B cell (primary cell): ENCODE data around the gene SIRPB2.

ENCODE experiments used
- CTCF ChIP-seq: fragments of 200-600 bp; IDR thresholded peaks from one replicate; pipeline ENCODE4 v1.8.0; 2022; ENCODE audit warnings: antibody characterized with exemption, mild to moderate bottlenecking
- EZH2 ChIP-seq: IDR thresholded peaks from 2 replicates; pipeline ENCODE4 v1.6.1; 2012; ENCODE audit warnings: borderline replicate concordance, low read depth, mild to moderate bottlenecking, moderate library complexity, low read length; ENCODE audit not compliant: insufficient read depth, poor library complexity, severe bottlenecking

GRCh38 chr20:1493536-1493935 is 2.3 kb upstream of the SIRPB2 start:
- no peak for TF ChIP-seq CTCF
- no peak for TF ChIP-seq EZH2
